Measurements from ENCODE around the gene ADAMTSL5.
A peak's percentile ranks its signal among the peaks of the same experiment; 100 is the strongest.
"Not testable (repeated sequence)": the region's sequence is repeated elsewhere in the genome, so short reads cannot be mapped to it uniquely, and the experiment has no call there.

ADAMTSL5 gene

DNA sequence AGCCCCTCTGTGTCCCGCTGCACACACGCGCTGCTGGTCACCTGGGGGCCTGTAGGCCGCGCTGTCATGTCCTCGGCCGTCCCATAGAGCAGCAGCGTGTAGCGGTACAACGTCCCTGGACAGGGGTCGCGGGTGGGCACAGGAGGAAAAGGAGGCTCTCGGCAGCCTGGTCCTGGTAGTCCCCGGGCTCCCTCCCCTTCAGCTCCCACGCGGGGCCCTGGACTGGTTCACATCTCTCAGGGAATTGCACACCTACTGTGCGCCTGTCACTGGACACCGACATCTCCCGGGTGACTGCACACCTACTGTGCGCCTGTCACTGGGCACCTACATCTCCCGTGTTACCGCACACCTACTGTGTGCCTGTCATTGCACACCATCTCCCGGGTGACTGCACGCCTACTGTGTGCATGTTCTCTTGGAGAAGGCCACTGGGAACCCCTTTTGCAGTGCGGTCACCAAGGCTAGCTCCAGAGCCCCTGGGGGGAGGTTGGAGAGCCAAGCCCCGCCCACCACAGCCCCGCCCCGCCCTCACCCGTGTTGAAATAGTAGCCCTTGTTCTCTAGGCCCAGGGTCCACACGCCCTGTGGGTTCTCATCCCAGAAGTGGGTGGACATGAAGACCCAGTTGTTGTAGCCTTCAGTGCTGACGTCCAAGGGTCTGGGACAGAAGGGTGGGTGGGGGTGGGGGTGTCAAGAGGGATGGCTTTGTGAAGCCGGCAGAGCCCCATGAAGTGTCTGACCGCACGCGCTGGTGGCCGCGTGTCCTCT lies 30.3 kb downstream of the ADAMTSL5 start (continued):
- TF ChIP-seq PPARA (CRISPR knock-in tag; IDR thresholded peaks at IDR 0.05; ENCODE audit: borderline replicate concordance): no peak

DNA sequence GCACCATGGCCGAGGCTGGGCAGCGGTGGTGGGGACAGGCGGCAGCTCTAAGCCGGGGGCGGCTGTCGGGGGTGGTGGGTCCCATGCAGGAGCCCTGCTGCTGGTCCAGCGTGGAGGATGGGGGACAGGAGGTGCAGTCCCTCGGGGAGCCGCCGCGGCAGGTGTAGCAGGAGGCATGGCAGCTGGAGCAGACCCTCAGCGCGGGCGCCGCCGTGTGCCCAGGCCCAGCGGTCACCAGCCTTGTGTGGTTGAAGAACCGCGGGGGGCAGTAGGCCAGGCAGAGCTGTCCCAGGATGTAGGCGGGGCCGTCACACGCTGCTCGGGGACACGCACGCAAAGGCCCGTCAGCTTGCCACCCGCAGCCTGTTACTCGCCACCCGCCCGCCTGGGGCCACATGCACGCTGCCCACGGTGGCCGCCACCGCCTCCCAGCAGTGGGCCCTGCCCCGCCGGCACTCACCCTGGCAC lies 30.9 kb downstream of the ADAMTSL5 start:
- ATAC-seq: no peak
- no peak for TF ChIP-seq PPARA (CRISPR knock-in tag; IDR thresholded peaks at IDR 0.05; ENCODE audit: borderline replicate concordance)
- TF ChIP-seq ARNTL (CRISPR knock-in tag; IDR thresholded peaks at IDR 0.05; ENCODE audit: borderline replicate concordance, low read depth): no peak
- TF ChIP-seq TCF4 (CRISPR knock-in tag; IDR thresholded peaks at IDR 0.05; ENCODE audit: borderline replicate concordance): no peak
- TF ChIP-seq TOX (CRISPR knock-in tag; IDR thresholded peaks at IDR 0.05; ENCODE audit: borderline replicate concordance): no peak
- TF ChIP-seq ZNF70 (CRISPR knock-in tag; IDR thresholded peaks at IDR 0.05): no peak
- TF ChIP-seq ZC3H10 (CRISPR knock-in tag; IDR thresholded peaks at IDR 0.05): no peak
- no peak for TF ChIP-seq SNAI2 (CRISPR knock-in tag; IDR thresholded peaks at IDR 0.05)
- TF ChIP-seq ESRRG (CRISPR knock-in tag; IDR thresholded peaks at IDR 0.05): no peak
- TF ChIP-seq, protein P1, sequence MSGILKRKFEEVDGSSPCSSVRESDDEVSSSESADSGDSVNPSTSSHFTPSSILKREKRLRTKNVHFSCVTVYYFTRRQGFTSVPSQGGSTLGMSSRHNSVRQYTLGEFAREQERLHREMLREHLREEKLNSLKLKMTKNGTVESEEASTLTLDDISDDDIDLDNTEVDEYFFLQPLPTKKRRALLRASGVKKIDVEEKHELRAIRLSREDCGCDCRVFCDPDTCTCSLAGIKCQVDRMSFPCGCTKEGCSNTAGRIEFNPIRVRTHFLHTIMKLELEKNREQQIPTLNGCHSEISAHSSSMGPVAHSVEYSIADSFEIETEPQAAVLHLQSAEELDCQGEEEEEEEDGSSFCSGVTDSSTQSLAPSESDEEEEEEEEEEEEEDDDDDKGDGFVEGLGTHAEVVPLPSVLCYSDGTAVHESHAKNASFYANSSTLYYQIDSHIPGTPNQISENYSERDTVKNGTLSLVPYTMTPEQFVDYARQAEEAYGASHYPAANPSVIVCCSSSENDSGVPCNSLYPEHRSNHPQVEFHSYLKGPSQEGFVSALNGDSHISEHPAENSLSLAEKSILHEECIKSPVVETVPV (CRISPR knock-in tag; IDR thresholded peaks at IDR 0.05): no peak
- no peak for TF ChIP-seq RARB (CRISPR knock-in tag; IDR thresholded peaks at IDR 0.05)
- TF ChIP-seq, protein P2, sequence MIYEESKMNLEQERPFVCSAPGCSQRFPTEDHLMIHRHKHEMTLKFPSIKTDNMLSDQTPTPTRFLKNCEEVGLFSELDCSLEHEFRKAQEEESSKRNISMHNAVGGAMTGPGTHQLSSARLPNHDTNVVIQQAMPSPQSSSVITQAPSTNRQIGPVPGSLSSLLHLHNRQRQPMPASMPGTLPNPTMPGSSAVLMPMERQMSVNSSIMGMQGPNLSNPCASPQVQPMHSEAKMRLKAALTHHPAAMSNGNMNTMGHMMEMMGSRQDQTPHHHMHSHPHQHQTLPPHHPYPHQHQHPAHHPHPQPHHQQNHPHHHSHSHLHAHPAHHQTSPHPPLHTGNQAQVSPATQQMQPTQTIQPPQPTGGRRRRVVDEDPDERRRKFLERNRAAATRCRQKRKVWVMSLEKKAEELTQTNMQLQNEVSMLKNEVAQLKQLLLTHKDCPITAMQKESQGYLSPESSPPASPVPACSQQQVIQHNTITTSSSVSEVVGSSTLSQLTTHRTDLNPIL (CRISPR knock-in tag; IDR thresholded peaks at IDR 0.05; ENCODE audit: low read depth): no peak
- TF ChIP-seq, protein P3, sequence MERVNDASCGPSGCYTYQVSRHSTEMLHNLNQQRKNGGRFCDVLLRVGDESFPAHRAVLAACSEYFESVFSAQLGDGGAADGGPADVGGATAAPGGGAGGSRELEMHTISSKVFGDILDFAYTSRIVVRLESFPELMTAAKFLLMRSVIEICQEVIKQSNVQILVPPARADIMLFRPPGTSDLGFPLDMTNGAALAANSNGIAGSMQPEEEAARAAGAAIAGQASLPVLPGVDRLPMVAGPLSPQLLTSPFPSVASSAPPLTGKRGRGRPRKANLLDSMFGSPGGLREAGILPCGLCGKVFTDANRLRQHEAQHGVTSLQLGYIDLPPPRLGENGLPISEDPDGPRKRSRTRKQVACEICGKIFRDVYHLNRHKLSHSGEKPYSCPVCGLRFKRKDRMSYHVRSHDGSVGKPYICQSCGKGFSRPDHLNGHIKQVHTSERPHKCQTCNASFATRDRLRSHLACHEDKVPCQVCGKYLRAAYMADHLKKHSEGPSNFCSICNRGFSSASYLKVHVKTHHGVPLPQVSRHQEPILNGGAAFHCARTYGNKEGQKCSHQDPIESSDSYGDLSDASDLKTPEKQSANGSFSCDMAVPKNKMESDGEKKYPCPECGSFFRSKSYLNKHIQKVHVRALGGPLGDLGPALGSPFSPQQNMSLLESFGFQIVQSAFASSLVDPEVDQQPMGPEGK (CRISPR knock-in tag; IDR thresholded peaks at IDR 0.05; ENCODE audit: borderline replicate concordance): no peak

DNA sequence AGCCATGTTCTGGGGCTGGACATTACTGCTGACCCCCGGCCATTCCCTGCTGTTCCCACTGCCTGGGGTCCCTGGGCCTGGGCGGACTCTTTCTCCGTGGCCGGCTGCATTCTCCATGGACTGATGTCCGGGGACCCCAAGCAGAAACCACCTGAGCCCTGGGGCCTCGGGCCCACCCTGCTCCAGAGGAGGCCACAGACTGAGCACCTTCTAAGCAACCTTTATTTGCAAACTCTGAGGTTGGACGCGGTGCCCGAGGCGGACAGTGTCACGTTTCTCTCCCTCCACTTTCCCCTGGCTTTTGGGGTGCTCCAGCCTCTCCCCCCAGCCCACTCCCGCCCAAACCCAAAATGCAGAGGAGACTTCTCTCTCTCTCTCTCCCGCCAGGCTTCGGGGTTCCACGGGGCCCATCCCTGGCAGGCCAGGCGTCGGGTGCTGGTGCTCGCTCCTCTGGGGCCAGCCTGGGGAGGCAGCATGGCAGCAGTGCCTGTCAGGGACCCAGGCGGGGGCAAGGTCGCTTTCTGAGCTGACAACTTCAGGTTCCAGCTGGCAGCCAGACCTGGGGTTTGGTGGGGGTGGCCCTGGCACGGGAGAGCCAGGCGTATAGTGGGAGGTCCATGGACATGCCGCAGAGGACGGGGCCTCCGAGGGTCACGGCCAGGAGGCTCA lies 31.5 kb downstream of the ADAMTSL5 start:
- TF ChIP-seq TCF4 (CRISPR knock-in tag; IDR thresholded peaks at IDR 0.05; ENCODE audit: borderline replicate concordance): no peak
- no peak for TF ChIP-seq RARB (CRISPR knock-in tag; IDR thresholded peaks at IDR 0.05)
- TF ChIP-seq ZFP30 (CRISPR knock-in tag; IDR thresholded peaks at IDR 0.05): no peak
- TF ChIP-seq, protein P2 (CRISPR knock-in tag; IDR thresholded peaks at IDR 0.05; ENCODE audit: low read depth): no peak
- TF ChIP-seq, protein P1 (CRISPR knock-in tag; IDR thresholded peaks at IDR 0.05): no peak
- no peak for ATAC-seq

DNA sequence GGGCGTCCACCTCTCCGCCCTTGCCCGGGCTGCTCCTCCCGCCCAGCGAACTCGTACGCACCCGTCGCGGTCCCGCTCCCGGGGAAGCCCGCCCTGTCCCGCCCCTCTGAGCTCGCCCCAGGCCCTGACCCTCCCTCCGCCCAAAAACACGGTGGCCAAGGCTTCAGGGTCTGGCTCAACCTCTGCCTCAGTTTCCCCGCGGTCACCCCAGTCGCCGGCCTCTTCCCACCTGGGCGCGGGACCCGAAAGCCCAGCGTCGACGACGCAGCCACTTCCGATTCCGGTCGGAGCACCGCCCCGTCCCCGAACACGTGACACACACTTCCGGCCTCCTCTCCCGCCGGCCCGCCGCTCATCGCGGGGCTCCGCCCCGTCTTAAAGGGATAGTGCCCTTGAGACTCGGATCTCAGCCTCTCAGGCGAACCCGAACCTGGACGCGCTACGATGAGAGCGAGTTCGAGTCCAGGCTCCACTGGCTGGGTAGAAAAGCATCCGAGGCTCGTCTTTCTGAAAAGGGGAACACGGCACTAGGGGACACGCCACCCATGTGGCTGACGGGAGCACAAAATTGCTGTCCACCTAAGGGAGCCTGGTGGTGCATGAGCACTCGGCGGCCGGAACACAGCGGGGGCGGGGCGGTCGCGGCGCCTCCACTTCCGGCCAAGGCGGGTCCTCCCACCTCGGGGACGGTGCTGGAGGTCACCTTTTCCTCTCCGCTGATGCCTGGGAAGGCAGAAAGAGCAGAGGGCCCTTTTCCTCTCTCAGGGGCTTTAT lies 33.7 kb downstream of the ADAMTSL5 start, which contains the start of gene C19orf25:
Gene C19orf25 (minus strand): TSS at position 282 of the 774 bp plus-strand sequence. CDS start 312 bp downstream, outside the sequence.
- TF ChIP-seq, protein P3 (CRISPR knock-in tag; IDR thresholded peaks at IDR 0.05; ENCODE audit: borderline replicate concordance): no peak
- TF ChIP-seq, protein P1 (CRISPR knock-in tag; IDR thresholded peaks at IDR 0.05): no peak
- peak; percentile 100 for TF ChIP-seq ZFP3 (CRISPR knock-in tag; IDR thresholded peaks at IDR 0.05)
- TF ChIP-seq ZNF70 (CRISPR knock-in tag; IDR thresholded peaks at IDR 0.05): peak; percentile 6; the same call in 1 of the 2 replicates
- TF ChIP-seq ISL1 (CRISPR knock-in tag; IDR thresholded peaks at IDR 0.05): no peak
- TF ChIP-seq ZNF565 (CRISPR knock-in tag; conservative IDR thresholded peaks at IDR 0.05; ENCODE audit: low read depth): no peak
- no peak for TF ChIP-seq PPARA (CRISPR knock-in tag; IDR thresholded peaks at IDR 0.05; ENCODE audit: borderline replicate concordance)
- TF ChIP-seq SNAI2 (CRISPR knock-in tag; IDR thresholded peaks at IDR 0.05): no peak
- ATAC-seq: peak; percentile 96

DNA sequence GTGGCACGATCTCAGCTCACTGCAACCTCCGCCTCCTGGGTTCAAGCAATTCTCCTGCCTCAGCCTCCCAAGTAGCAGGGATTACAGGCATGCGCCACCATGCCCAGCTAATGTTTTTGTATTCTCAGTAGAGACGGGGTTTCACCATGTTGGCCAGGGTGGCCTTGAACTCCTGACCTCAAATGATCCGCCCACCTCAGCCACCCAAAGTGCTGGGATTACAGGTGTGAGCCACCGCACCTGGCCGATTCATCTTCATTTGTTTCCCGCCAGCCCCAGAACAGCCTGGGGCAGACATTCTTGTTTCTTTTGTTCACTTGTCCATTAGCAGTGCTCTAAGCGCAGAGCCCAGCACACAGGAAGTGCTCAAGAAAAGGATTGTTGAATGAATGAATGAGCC lies 35.8 kb downstream of the ADAMTSL5 start:
- not testable (repeated sequence) for ATAC-seq
